Karpas-422 (cell line): Measurements from ENCODE around the gene GON4L. TPM values are rescaled to one million over a fixed set of nuclear protein-coding genes. Genes with fewer than 3 reads are reported as not detected.
"Not testable (repeated sequence)": the region's sequence is repeated elsewhere in the genome, so short reads cannot be mapped to it uniquely, and the experiment has no call there.

Experiments used
- DNase-seq: peaks from one replicate; pipeline ENCODE4 v3.0.0-alpha.2; 2015
- H2AFZ ChIP-seq: fragments of 200-600 bp; sonication (generic); 2 replicates; pipeline ENCODE4 v1.6.1; 2014; ENCODE audit warnings: antibody characterized with exemption, low read length, mixed read lengths
- H3K27ac ChIP-seq: fragments of 200-600 bp; sonication (generic); 2 replicates; pipeline ENCODE4 v1.5.1; 2014; ENCODE audit warnings: mild to moderate bottlenecking, low read length, moderate library complexity
- H3K27me3 ChIP-seq: fragments of 200-600 bp; sonication (generic); 2 replicates; pipeline ENCODE4 v1.6.1; 2014; ENCODE audit warnings: low read length, mixed read lengths
- H3K36me3 ChIP-seq: fragments of 200-600 bp; sonication (generic); 2 replicates; pipeline ENCODE4 v1.6.1; 2014; ENCODE audit warnings: low read length, mixed read lengths; ENCODE audit not compliant: insufficient read depth
- H3K4me1 ChIP-seq: fragments of 200-600 bp; sonication (generic); 2 replicates; pipeline ENCODE4 v1.6.1; 2014; ENCODE audit warnings: mild to moderate bottlenecking, low read length, mixed read lengths
- H3K4me2 ChIP-seq: fragments of 200-600 bp; sonication (generic); 2 replicates; pipeline ENCODE4 v1.6.1; 2014; ENCODE audit warnings: low read length, low read depth, mild to moderate bottlenecking; ENCODE audit not compliant: poor library complexity, severe bottlenecking
- H3K4me3 ChIP-seq: fragments of 200-600 bp; sonication (generic); 2 replicates; pipeline ENCODE4 v1.5.1; 2014; ENCODE audit warnings: mild to moderate bottlenecking, antibody characterized with exemption, low read length, mixed read lengths
- H3K79me2 ChIP-seq: fragments of 200-600 bp; sonication (generic); 2 replicates; pipeline ENCODE4 v1.6.1; 2014; ENCODE audit warnings: mild to moderate bottlenecking, low read length, mixed read lengths
- H3K9ac ChIP-seq: fragments of 200-600 bp; sonication (generic); 2 replicates; pipeline ENCODE4 v1.6.0; 2014; ENCODE audit warnings: low read length
- H3K9me2 ChIP-seq: fragments of 200-600 bp; sonication (generic), shearing (Covaris generic); replicated peaks from 2 replicates; pipeline ENCODE4 v1.6.0; 2014; ENCODE audit warnings: mild to moderate bottlenecking, low read length, moderate library complexity; ENCODE audit not compliant: insufficient read depth
- H3K9me3 ChIP-seq: fragments of 300-700, 200-600 bp; sonication (generic); 2 replicates; pipeline ENCODE4 v1.6.1; 2014; ENCODE audit warnings: low read length, mixed read lengths
- H4K20me1 ChIP-seq: fragments of 200-600 bp; sonication (generic); 2 replicates; pipeline ENCODE4 v1.6.1; 2014; ENCODE audit warnings: mild to moderate bottlenecking, antibody characterized with exemption, low read length, low read depth; ENCODE audit not compliant: insufficient read depth
- total RNA-seq: library from RNA; depleted of rRNA; stranded (reverse); fragments of >200 nt; shearing (Covaris generic); gene quantifications from 2 replicates; pipeline ENCODE4 v1.2.3, GENCODE V29; 2014; ENCODE audit warnings: low replicate concordance

The GON4L gene
- total RNA-seq, 1 experiment from 2014 or later = 32.9 TPM

DNA sequence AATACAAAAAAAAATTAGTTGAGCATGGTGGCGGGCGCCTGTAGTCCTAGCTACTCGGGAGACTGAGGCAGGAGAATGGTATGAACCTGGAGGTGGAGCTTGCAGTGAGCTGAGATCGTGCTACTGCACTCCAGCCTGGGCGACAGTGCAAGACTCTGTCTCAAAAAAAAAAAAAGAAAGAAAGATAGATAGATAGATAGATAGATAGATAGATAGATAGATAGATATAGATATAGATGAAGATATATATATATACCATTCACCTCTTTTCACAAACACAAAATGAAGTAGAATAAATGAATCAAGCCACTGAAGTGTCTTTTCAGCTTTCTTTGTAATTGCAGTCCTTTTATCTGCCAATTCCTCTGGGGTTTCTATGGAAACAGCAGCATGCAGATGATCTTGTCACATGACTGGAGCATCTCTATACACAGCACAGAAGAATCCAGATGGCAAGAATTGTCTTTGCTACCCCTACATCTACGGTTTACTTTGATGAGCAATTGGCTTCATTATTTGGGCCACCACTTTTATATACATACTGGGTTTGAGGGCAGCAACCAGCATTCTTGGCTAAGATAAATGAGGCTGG lies 138.4 kb downstream of the GON4L start:
- not testable (repeated sequence) for H3K9ac ChIP-seq, H3K27ac ChIP-seq, H3K4me3 ChIP-seq, H3K27me3 ChIP-seq, H3K9me3 ChIP-seq, H2AFZ ChIP-seq, H4K20me1 ChIP-seq, H3K9me2 ChIP-seq, H3K4me2 ChIP-seq, DNase-seq
- H3K79me2 ChIP-seq = peaks cover 60% of the 10 kb centered on the region
- H3K36me3 ChIP-seq = peaks cover 33% of the 10 kb centered on the region; the same call in 1 of the 2 replicates
- H3K4me1 ChIP-seq = peaks cover 24% of the 10 kb centered on the region

- Histone ChIP-seq H3K36me3 (peaks cover 35% of the 10 kb centered on the region; the same call in 1 of the 2 replicates), H3K27ac (peak overlapping the region; percentile 1; the same call in 1 of the 2 replicates)
- DNase-seq = peak; percentile 61
Measured at GRCh38 chr1:155717041-155717440, 140.0 kb downstream of the GON4L start.

GRCh38 chr1:155715777-155716176 lies 141.2 kb downstream of the GON4L start:
- no peak overlapping the region for H3K4me3 ChIP-seq
- H4K20me1 ChIP-seq = no peaks in the 10 kb centered on the region
- H3K4me2 ChIP-seq = no peak overlapping the region
- no peak overlapping the region for H3K9ac ChIP-seq
- no peaks in the 10 kb centered on the region for H3K27me3 ChIP-seq
- no peaks in the 10 kb centered on the region for H3K9me2 ChIP-seq
- no peak overlapping the region for H2AFZ ChIP-seq
- H3K4me1 ChIP-seq = peaks cover 24% of the 10 kb centered on the region
- peaks cover 29% of the 10 kb centered on the region; the same call in 1 of the 2 replicates for H3K36me3 ChIP-seq
- peaks cover 56% of the 10 kb centered on the region for H3K79me2 ChIP-seq
- no peak overlapping the region for H3K27ac ChIP-seq
- no peaks in the 10 kb centered on the region for H3K9me3 ChIP-seq
- no peak for DNase-seq

More at GRCh38 chr1:155717041-155717440, 140.0 kb downstream of the GON4L start:
- Histone ChIP-seq H3K4me2 (peak overlapping the region; percentile 44), H3K27me3 (no peaks in the 10 kb centered on the region), H3K9me2 (no peaks in the 10 kb centered on the region), H3K4me3 (no peak overlapping the region), H3K9me3 (no peaks in the 10 kb centered on the region), H4K20me1 (no peaks in the 10 kb centered on the region), H3K79me2 (peaks cover 63% of the 10 kb centered on the region), H3K9ac (no peak overlapping the region), H3K4me1 (peaks cover 24% of the 10 kb centered on the region), H2AFZ (no peak overlapping the region)

DNA sequence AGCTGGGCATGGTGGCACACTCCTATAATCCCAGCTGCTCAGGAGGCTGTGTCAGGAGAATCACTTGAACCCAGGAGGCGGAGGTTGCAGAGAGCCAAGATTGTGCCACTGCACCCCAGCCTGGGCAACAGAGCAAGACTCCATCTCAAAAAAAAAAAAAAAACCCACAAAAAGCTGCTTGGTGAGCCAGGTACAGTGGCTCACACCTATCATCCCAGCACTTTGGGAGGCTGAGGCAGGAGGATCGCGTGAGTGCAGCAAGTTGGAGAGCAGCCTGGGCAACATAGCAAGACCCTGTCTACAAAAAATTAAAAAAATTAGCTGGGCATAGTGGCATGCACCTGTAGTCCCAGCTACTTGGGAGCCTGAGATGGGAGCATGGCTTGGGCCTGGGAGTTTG lies 142.0 kb downstream of the GON4L start:
- DNase-seq, H4K20me1 ChIP-seq, H2AFZ ChIP-seq, H3K9me2 ChIP-seq, H3K27ac ChIP-seq, H3K9me3 ChIP-seq, H3K4me2 ChIP-seq, H3K9ac ChIP-seq, H3K4me3 ChIP-seq, H3K27me3 ChIP-seq: not testable (repeated sequence)
- Histone ChIP-seq H3K4me1 (peaks cover 24% of the 10 kb centered on the region), H3K36me3 (peaks cover 29% of the 10 kb centered on the region; the same call in 1 of the 2 replicates), H3K79me2 (peaks cover 58% of the 10 kb centered on the region)

GRCh38 chr1:155713075-155713474 lies 143.9 kb downstream of the GON4L start:
- H3K4me3 ChIP-seq = no peak overlapping the region
- H3K9ac ChIP-seq = no peak overlapping the region
- no peaks in the 10 kb centered on the region for H3K9me3 ChIP-seq
- H3K27me3 ChIP-seq = no peaks in the 10 kb centered on the region
- peaks cover 41% of the 10 kb centered on the region for H3K36me3 ChIP-seq
- H3K27ac ChIP-seq = no peak overlapping the region
- H4K20me1 ChIP-seq = no peaks in the 10 kb centered on the region
- H3K9me2 ChIP-seq = no peaks in the 10 kb centered on the region
- H3K79me2 ChIP-seq = peaks cover 66% of the 10 kb centered on the region
- H3K4me1 ChIP-seq = peaks cover 24% of the 10 kb centered on the region
- DNase-seq = no peak
- no peak overlapping the region for H3K4me2 ChIP-seq
- H2AFZ ChIP-seq = no peak overlapping the region

DNA sequence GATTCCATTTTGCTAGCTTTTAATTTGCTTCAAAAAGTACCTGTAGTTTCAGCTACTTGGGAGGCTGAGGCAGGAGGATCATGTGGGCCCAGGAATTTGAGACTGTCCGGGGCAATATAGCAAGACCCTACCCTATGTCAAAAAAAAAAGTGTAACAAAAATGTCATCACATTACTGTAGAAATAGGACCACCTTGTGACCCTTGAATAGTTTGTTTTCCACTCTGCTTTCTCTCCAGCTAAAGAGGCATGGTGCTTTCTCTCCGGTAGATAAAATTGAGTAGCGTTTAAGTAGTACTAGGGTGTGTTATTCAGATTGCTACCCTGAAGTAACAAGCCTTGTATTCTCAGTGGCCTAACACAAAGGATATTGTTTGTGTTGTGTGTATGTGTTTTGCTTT lies 144.4 kb downstream of the GON4L start:
- H3K4me3 ChIP-seq, H3K4me2 ChIP-seq, H3K27ac ChIP-seq, H2AFZ ChIP-seq, H3K9me3 ChIP-seq, H3K9me2 ChIP-seq, H3K9ac ChIP-seq, H3K27me3 ChIP-seq, H4K20me1 ChIP-seq: not testable (repeated sequence)
- Histone ChIP-seq H3K79me2 (peaks cover 68% of the 10 kb centered on the region), H3K4me1 (peaks cover 24% of the 10 kb centered on the region), H3K36me3 (peaks cover 38% of the 10 kb centered on the region)
- DNase-seq = peak; percentile 54

GRCh38 chr1:155711457-155711856 lies 145.6 kb downstream of the GON4L start:
- not testable (repeated sequence) for DNase-seq, H3K9ac ChIP-seq, H3K27me3 ChIP-seq, H3K4me3 ChIP-seq, H4K20me1 ChIP-seq, H3K9me2 ChIP-seq, H3K4me2 ChIP-seq, H3K27ac ChIP-seq, H3K9me3 ChIP-seq, H2AFZ ChIP-seq
- peaks cover 12% of the 10 kb centered on the region for H3K4me1 ChIP-seq
- H3K79me2 ChIP-seq = peaks cover 66% of the 10 kb centered on the region
- peaks cover 32% of the 10 kb centered on the region for H3K36me3 ChIP-seq

GRCh38 chr1:155709391-155709790 lies 147.6 kb downstream of the GON4L start:
- Histone ChIP-seq H3K36me3 (peaks cover 26% of the 10 kb centered on the region), H3K4me3 (no peak overlapping the region), H3K9me2 (no peaks in the 10 kb centered on the region), H4K20me1 (no peaks in the 10 kb centered on the region), H2AFZ (no peak overlapping the region), H3K27me3 (no peaks in the 10 kb centered on the region), H3K9ac (no peak overlapping the region), H3K79me2 (peaks cover 70% of the 10 kb centered on the region), H3K4me1 (no peaks in the 10 kb centered on the region), H3K9me3 (no peaks in the 10 kb centered on the region), H3K27ac (no peak overlapping the region), H3K4me2 (no peak overlapping the region)
- DNase-seq = no peak
